ENCODE measurements around the gene NOP56.

DNA sequence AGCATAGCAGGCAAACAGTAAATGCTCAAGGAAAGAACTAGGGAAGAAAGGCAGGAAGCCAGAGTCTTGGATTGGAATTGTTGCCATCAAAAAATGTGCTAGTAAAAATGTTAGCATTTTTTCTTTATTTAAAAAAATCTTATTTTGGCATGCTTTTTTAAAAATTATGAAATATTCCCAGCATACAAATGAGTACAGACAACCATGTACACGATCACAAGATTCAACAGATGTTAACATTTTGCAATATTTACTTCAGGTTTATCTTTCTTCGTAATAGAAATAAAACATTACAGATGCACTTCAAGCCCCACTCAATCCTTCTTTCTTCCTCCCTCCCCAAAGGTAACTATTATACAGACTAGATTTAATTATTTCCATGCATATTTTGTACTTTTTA is 27.4 kb upstream of the NOP56 start:
- TF ChIP-seq, protein P1, sequence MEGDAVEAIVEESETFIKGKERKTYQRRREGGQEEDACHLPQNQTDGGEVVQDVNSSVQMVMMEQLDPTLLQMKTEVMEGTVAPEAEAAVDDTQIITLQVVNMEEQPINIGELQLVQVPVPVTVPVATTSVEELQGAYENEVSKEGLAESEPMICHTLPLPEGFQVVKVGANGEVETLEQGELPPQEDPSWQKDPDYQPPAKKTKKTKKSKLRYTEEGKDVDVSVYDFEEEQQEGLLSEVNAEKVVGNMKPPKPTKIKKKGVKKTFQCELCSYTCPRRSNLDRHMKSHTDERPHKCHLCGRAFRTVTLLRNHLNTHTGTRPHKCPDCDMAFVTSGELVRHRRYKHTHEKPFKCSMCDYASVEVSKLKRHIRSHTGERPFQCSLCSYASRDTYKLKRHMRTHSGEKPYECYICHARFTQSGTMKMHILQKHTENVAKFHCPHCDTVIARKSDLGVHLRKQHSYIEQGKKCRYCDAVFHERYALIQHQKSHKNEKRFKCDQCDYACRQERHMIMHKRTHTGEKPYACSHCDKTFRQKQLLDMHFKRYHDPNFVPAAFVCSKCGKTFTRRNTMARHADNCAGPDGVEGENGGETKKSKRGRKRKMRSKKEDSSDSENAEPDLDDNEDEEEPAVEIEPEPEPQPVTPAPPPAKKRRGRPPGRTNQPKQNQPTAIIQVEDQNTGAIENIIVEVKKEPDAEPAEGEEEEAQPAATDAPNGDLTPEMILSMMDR (conservative IDR thresholded peaks at IDR 0.05 in 1 of 2, IDR thresholded peaks at IDR 0.05 in 1 of 2; ENCODE audit: extremely low read depth in 1 of 2, insufficient read depth in 1 of 2, low read depth in 1 of 2, low read length in 2 of 2) = no peak
- TF ChIP-seq EZH2 (IDR thresholded peaks at IDR 0.05; ENCODE audit: borderline replicate concordance, low read length) = no peak

Data from mammary epithelial cell (primary cell).